BJ (cell line): ENCODE results near the gene IFITM2. TPM values are rescaled to one million over a fixed set of nuclear protein-coding genes. Genes with fewer than 3 reads are reported as not detected.

Source experiments
- CTCF ChIA-PET: fragments of 350-600 bp; formaldehyde crosslinking; extraction: SDS; loops from one replicate; lab custom pipeline; 2021; ENCODE audit warnings: antibody characterized with exemption, inconsistent platforms; lab: Yijun Ruan, JAX
- POLR2A ChIA-PET: fragments of 300-600 bp; sonication (Branson Sonifier 250); formaldehyde crosslinking; extraction: SDS; loops from one replicate; lab custom pipeline; 2021; ENCODE audit warnings: antibody characterized with exemption; lab: Charles Lee
- DNase-seq: peaks from one replicate; pipeline ENCODE4 v3.0.0-alpha.2; 2011; ENCODE audit warnings: low read depth
- H3K27me3 ChIP-seq: 2 replicates; pipeline ENCODE4 v1.6.0; 2011; ENCODE audit warnings: low read length; ENCODE audit not compliant: control insufficient read depth, insufficient read depth
- H3K36me3 ChIP-seq: 2 replicates; pipeline ENCODE4 v1.5.1; 2011; ENCODE audit warnings: low read length; ENCODE audit not compliant: control insufficient read depth, insufficient read depth
- H3K4me3 ChIP-seq: 2 replicates; pipeline ENCODE4 v1.5.1; 2011; ENCODE audit warnings: low read depth, mild to moderate bottlenecking, control low read depth, low read length
- polyA plus RNA-seq: library from polyadenylated mRNA; depleted of rRNA; stranded (reverse); fragments of >200 nt; gene quantifications from 2 replicates; pipeline ENCODE4 v1.2.3, GENCODE V29; 2011
- TF ChIP-seq, protein P1 (sequence below): IDR thresholded peaks from 2 replicates; pipeline ENCODE4 v1.5.1; 2011; ENCODE audit warnings: low read depth, mild to moderate bottlenecking, control low read depth, inconsistent platforms, low read length, moderate library complexity; ENCODE audit not compliant: insufficient read depth

IFITM2 gene
- polyA plus RNA-seq, 1 experiment: 813 TPM

DNA sequence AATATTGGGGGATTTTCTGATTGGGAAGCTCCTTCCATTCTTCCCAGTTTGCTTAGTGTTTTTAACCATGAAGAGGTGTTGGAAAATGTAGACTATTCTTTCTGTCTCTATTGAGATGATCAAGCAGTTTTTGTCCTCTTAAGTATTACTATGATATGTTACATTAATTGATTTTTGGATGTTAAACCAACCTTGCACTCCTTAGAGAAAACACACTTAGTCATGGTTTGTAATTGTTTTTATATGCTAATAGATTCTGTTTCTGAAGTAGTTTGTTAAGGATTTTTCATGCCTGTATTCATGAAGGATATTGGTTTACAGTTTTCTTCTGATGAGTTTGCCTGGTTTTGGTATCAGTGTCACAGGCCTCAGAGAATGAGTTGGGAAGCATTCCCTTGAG, 31.4 kb upstream of the IFITM2 start:
- H3K36me3 ChIP-seq: no peaks in the 10 kb centered on the region
- peaks cover 31% of the 10 kb centered on the region for H3K27me3 ChIP-seq
- DNase-seq: no peak
- CTCF ChIA-PET: interaction anchor here (1.3 kb wide), 1 partner anchor 25 kb away, joined by 6 read pairs; no protein-coding TSS in a partner anchor
- POLR2A ChIA-PET: no interaction called here
- TF ChIP-seq, protein P1, sequence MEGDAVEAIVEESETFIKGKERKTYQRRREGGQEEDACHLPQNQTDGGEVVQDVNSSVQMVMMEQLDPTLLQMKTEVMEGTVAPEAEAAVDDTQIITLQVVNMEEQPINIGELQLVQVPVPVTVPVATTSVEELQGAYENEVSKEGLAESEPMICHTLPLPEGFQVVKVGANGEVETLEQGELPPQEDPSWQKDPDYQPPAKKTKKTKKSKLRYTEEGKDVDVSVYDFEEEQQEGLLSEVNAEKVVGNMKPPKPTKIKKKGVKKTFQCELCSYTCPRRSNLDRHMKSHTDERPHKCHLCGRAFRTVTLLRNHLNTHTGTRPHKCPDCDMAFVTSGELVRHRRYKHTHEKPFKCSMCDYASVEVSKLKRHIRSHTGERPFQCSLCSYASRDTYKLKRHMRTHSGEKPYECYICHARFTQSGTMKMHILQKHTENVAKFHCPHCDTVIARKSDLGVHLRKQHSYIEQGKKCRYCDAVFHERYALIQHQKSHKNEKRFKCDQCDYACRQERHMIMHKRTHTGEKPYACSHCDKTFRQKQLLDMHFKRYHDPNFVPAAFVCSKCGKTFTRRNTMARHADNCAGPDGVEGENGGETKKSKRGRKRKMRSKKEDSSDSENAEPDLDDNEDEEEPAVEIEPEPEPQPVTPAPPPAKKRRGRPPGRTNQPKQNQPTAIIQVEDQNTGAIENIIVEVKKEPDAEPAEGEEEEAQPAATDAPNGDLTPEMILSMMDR: no peak
- H3K4me3 ChIP-seq: no peak overlapping the region

DNA sequence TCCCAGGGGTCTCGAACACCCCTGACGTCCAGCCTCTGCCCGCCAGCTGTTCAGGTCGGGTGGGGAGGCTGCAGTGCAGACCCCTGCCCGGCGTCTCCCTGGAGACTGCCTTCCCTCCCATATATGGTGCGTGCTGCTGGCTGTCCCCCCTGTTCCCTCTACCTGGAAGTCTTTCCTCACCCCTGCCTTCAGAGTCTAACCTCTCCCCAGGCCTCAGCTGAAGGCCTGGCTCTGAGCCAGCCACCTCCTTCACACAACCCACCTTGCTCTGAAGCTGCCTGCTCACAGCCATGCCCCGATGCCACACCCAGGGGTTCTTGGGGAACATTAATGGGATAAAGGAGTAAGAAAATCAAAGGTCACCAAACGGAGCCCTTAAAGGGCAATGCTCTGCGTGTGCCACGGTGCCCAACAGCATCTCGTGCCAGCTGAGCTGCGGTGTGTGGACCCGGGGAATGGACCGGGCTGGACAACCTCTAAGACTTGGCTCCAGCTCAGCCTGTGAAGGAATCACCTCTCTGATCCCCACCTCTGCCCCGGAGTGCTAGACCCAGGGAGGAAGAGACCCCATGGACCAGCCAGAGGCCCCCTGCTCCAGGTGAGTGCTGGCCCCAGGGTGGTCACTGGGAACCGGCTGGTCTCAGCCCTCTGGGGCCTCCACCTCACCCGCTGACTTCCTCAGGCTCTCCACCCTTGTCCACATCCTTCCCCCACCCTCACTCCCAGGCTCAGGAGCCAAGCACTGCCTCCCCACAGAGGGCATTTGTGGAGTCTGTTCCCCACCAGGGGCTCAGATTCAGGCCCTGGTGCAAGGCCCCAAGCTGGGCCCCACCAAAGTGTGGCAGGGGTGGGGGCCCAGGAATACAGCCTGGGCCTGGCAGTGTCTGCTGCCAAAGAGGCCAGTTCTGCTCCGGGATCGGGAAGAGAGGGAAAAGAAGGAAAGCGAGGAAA, 29.3 kb upstream of the IFITM2 start, which contains the start of gene NLRP6:
TSS of gene NLRP6 (plus strand) at position 407 of the 951 bp plus-strand sequence. CDS start at position 570, 163 bp downstream.
- ChIA-PET POLR2A (no interaction called here), CTCF (interaction anchor here (0.6 to 1.1 kb wide), 3 partner anchors 10 to 84 kb away, joined by 3 to 4 read pairs (median 3); no protein-coding TSS in a partner anchor)
- H3K36me3 ChIP-seq: no peaks in the 10 kb centered on the region
- peaks cover 41% of the 10 kb centered on the region for H3K27me3 ChIP-seq
- no peak for DNase-seq
- TF ChIP-seq, protein P1: no peak
- H3K4me3 ChIP-seq: no peak within 1 kb of the TSS

DNA sequence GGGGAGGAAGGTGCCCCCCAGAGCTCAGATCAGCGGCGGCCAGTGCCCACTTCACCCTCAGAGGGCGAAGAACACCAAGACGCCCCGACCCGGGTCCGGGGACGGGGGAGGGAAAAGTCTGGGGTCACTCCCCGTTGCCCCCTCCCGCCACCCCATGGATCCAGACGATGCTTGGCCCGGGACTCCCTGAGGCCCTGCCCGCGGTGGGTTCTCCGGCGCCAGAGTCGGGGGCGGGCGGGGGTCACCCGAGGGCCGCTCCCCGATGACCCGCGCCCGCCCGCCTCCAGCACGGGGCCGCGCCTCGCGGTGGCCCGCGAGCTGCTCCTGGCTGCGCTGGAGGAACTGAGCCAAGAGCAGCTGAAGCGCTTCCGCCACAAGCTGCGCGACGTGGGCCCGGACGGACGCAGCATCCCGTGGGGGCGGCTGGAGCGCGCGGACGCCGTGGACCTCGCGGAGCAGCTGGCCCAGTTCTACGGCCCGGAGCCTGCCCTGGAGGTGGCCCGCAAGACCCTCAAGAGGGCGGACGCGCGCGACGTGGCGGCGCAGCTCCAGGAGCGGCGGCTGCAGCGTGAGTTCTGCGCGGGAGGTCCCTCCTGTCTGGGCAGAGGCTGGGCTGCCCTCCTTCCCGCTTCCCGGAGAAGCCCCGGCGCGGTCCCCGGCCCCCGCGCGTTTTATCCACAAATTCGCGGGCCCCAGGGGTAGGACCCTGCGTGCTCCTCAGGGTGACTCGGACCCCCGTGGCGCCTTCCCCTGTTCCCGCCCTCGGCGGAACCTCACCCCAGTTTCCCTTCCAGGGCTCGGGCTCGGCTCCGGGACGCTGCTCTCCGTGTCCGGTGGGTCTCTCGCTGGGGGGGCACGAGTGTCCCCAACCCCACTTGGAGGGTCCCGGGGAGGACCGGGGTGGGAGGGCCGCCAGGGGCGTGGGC, 28.3 kb upstream of the IFITM2 start:
- Histone ChIP-seq H3K4me3 (no peak overlapping the region), H3K27me3 (peaks cover 43% of the 10 kb centered on the region), H3K36me3 (no peaks in the 10 kb centered on the region)
- ChIA-PET CTCF (interaction anchor here (0.6 to 1.1 kb wide), 2 partner anchors 11 to 28 kb away, joined by 3 to 4 read pairs; no protein-coding TSS in a partner anchor), POLR2A (no interaction called here)
- TF ChIP-seq, protein P1: no peak
- no peak for DNase-seq

DNA sequence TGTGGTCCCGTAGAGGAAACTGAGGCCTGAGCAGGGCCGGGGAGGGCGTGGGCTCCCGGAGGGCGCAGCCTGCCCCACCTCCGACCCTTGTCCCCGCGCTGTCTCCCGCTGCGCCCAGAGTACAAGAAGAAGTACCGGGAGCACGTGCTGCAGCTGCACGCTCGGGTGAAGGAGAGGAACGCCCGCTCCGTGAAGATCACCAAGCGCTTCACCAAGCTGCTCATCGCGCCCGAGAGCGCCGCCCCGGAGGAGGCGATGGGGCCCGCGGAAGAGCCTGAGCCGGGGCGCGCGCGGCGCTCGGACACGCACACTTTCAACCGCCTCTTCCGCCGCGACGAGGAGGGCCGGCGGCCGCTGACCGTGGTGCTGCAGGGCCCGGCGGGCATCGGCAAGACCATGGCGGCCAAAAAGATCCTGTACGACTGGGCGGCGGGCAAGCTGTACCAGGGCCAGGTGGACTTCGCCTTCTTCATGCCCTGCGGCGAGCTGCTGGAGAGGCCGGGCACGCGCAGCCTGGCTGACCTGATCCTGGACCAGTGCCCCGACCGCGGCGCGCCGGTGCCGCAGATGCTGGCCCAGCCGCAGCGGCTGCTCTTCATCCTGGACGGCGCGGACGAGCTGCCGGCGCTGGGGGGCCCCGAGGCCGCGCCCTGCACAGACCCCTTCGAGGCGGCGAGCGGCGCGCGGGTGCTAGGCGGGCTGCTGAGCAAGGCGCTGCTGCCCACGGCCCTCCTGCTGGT, 27.5 kb upstream of the IFITM2 start:
- TF ChIP-seq, protein P1: no peak
- CTCF ChIA-PET: no interaction called here
- POLR2A ChIA-PET: no interaction called here
- no peak overlapping the region for H3K4me3 ChIP-seq
- no peaks in the 10 kb centered on the region for H3K36me3 ChIP-seq
- no peak for DNase-seq
- peaks cover 43% of the 10 kb centered on the region for H3K27me3 ChIP-seq
